Fibroblast of the aortic adventitia (primary cell): Measurements from ENCODE around the gene KHNYN. TPM values are rescaled to one million over a fixed set of nuclear protein-coding genes. Genes with fewer than 3 reads are reported as not detected.
A peak's percentile ranks its signal among the peaks of the same experiment; 100 is the strongest.
"Not testable (repeated sequence)": the region's sequence is repeated elsewhere in the genome, so short reads cannot be mapped to it uniquely, and the experiment has no call there.

ENCODE experiments used
- DNase-seq: peaks from one replicate; pipeline ENCODE4 v3.0.0-alpha.2; 2010; ENCODE audit warnings: low read depth
- H3K4me3 ChIP-seq: 2 replicates; pipeline ENCODE4 v1.5.1; 2011; ENCODE audit warnings: low read depth, mild to moderate bottlenecking, control low read depth, low read length, moderate library complexity
- CTCF ChIP-seq: IDR thresholded peaks from 2 replicates; pipeline ENCODE4 v1.5.1; 2011; ENCODE audit warnings: mild to moderate bottlenecking, low read length, control low read depth, inconsistent platforms; ENCODE audit not compliant: insufficient read depth
- total RNA-seq: library from RNA; depleted of rRNA; stranded (reverse); fragments of >200 nt; gene quantifications from 2 replicates; pipeline ENCODE4 v1.2.3, GENCODE V29; 2012; ENCODE audit warnings: low replicate concordance

The KHNYN gene
- total RNA-seq, result 37.1 and 39.8 TPM in 2 replicates

- peak within 1 kb of the TSS; percentile 93 for H3K4me3 ChIP-seq
- peak; percentile 94 for DNase-seq
- no peak for TF ChIP-seq CTCF
Measured at GRCh38 chr14:24429395-24430142, at the start of gene KHNYN, which contains the start of gene CBLN3. TSS of gene KHNYN (plus strand) at chr14:24429954. CDS start at chr14:24430731, 777 bp downstream. TSS of gene CBLN3 (minus strand) at chr14:24429668. CDS start at chr14:24429054, 614 bp downstream.

GRCh38 chr14:24381363-24382063 is 48.2 kb upstream of the KHNYN start:
- no peak for DNase-seq
- TF ChIP-seq CTCF, result no peak
- no peak overlapping the region for H3K4me3 ChIP-seq

- no peak for TF ChIP-seq CTCF
- DNase-seq, result no peak
- no peak overlapping the region for H3K4me3 ChIP-seq
Measured at GRCh38 chr14:24382064-24382371, 47.7 kb upstream of the KHNYN start.

GRCh38 chr14:24384169-24384568 is 45.6 kb upstream of the KHNYN start:
- DNase-seq, result no peak

GRCh38 chr14:24385524-24385923 is 44.2 kb upstream of the KHNYN start:
- TF ChIP-seq CTCF, result no peak
- no peak for DNase-seq
- H3K4me3 ChIP-seq, result no peak overlapping the region

More at GRCh38 chr14:24384169-24384568, 45.6 kb upstream of the KHNYN start:
- TF ChIP-seq CTCF, result no peak
- H3K4me3 ChIP-seq, result no peak overlapping the region

GRCh38 chr14:24387009-24387345 is 42.8 kb upstream of the KHNYN start:
- no peak for TF ChIP-seq CTCF
- H3K4me3 ChIP-seq, result no peak overlapping the region
- no peak for DNase-seq

- not testable (repeated sequence) for DNase-seq, H3K4me3 ChIP-seq
Measured at GRCh38 chr14:24387579-24387978, 42.2 kb upstream of the KHNYN start.
